Pulmonary artery endothelial cell (primary cell): ENCODE results near the gene GLP2R. TPM values are rescaled to one million over a fixed set of nuclear protein-coding genes. Genes with fewer than 3 reads are reported as not detected.
"Not testable (repeated sequence)": the region's sequence is repeated elsewhere in the genome, so short reads cannot be mapped to it uniquely, and the experiment has no call there.

Experiments used
- DNase-seq: peaks from one replicate; pipeline ENCODE4 v3.0.0-alpha.2; 2011; ENCODE audit warnings: low read depth, low spot score
- total RNA-seq: library from RNA; depleted of rRNA; stranded (reverse); fragments of >200 nt; gene quantifications from 2 replicates; pipeline ENCODE4 v1.2.3, GENCODE V29; 2014

The GLP2R gene
- total RNA-seq, 1 donor from 2014 or later: not detected

DNA sequence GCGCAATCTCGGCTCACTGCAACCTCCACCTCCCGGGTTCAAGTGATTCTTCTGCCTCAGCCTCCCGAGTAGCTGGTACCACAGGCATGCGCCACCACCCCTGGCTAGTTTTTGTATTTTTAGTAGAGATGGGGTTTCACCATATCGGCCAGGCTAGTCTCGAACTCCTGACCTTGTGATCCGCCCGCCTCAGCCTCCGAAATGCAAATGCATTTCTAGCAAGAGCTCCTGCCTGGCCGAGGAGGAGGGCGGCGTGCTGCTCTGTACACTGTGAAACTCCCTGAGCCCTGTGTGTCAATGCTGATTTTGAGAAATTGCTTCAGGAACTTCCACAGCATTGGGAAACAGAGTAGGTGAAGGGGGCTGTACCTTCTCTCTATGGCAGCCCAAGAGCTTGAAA, 95.5 kb downstream of the GLP2R start:
- DNase-seq: not testable (repeated sequence)

DNA sequence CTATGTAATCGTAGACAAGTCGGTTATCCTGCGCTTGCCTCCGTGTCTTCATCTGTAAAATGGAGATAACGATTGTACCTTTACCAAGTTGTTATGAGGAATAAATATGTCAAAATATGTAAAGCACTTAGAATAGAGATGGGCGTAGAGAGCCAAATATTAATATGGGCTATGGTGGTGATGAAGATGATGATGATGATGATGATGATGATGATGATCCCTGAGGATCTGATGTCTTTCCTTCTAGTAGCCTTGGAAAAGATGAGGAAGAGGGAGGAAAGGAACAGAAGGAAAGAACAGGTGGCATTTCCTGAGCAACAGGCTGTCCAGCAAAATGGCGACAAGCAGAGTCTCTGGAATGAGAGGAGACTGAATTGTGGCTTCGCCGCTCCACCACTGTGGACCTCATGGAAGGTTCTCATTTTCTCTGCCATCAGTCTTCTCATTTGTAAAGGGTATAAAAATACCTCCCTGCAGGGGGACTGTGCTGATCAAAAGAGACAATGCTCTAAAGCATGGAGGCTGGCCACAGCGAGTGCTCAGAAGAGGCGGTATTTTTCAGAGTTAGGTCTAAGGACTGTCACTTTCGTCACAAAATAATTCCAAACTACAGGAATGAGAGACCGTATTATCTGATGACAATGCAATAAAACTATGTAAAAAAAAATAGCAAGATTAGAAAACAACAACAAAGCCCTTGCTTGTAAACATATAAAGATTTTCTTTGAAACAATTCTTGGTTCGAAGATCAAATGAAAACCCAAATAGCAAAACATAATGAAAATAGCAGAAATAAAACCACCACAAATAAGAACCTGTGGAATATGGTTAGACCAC, 96.5 kb downstream of the GLP2R start:
- no peak for DNase-seq

GRCh38 chr17:9924735-9925191, 99.0 kb downstream of the GLP2R start:
- no peak for DNase-seq

GRCh38 chr17:9925457-9925856, 99.7 kb downstream of the GLP2R start:
- DNase-seq: no peak

DNA sequence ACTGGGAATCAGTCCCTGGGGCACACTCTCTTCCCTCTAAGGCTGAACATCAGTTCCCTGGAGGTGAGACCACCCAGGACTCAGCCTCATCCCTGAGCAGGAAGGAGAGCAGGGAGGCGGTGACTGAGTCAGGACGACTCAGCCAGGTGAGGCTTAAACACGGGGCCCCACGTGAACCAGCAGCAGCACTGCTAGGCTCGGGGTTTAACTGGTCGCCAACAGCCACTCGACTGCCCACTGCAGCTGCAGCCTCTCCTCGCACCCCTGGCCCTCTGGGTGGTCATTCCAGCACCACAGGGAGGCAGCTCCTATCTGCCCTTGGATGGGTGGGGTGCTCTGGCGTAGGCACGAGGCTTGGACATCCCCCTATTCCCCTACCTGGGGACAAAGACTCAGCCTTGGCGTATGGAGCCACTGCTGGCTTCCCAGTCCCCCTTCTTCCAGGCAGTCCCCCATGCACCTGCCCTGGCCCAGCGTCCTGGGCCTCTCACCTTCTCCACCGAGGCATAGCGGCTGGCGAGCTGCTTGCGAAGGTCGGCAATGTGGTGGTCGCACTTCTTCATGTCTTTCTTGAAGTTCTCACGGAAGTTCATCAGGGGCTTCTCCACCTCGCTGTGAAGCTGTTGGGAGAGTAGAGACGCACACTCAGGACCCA, 100.6 kb downstream of the GLP2R start:
- DNase-seq: no peak

GRCh38 chr17:9928601-9929333, 103.0 kb downstream of the GLP2R start:
- no peak for DNase-seq

DNA sequence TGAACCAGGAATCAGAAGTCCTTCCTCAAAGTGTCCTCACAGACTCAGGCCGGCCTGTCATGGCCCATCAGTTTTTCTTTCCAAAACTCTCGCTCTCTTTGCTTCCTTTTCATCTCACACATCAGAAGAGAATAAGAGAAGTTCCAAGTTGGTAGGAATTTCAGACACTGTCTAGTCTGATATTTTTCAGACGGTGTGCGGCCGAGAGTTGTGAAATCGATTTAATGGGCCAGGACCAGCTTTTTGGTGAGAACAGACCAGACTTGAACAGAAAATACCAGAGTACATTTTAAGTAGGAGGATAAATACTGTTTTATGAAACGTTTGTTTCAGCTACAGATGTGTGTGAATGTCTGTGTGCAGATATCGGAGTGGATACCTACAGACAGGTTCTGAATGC, 104.1 kb downstream of the GLP2R start:
- no peak for DNase-seq

DNA sequence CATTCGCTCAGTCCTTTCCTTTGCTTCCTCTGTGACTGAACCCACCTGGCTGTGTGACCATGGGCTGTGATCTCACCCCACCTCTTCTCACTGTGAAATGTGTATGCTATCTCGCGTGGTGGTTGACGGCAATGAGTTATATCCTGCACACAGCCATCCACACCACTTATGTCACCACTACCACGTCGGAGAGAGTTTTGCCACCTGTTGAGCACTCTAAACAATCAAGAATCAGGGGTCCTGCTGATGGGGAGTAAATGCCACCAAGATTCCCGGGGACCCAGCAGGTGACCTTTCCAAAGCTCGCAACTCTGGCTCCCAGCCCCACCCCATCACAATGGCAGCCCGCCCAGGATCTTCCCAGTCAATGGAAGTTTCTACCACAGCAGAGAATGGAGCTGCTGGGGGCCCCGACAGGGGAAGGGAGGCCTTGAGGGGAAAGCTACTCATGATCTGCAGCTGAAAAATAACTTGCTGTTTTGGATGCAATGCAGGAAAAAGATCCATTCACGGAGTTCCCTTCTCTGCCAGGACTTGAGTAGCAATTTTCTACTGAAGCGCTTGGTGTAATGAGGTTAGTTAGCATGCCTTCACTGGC, 105.5 kb downstream of the GLP2R start:
- DNase-seq: no peak

DNA sequence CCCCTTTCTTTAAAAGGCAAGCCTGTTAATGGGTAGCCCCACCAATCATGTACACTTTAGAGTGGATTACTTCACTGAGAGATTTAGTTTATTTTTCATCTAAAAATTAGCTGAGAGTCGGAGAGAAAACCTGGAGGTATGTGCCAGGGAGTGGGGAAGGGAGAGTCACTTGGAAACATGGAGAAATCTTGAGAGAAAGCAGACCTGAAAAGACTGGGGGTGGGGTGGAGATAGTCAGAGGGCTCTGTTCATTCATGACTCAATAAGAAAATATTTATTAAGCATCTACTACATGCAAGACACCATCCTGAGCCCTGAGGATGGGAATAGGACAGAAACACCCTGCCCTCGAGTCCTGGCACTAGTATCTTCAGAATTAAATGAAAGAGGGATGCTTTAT, 106.8 kb downstream of the GLP2R start:
- no peak for DNase-seq

- no peak for DNase-seq
Measured at GRCh38 chr17:9934331-9934730, 108.6 kb downstream of the GLP2R start.

DNA sequence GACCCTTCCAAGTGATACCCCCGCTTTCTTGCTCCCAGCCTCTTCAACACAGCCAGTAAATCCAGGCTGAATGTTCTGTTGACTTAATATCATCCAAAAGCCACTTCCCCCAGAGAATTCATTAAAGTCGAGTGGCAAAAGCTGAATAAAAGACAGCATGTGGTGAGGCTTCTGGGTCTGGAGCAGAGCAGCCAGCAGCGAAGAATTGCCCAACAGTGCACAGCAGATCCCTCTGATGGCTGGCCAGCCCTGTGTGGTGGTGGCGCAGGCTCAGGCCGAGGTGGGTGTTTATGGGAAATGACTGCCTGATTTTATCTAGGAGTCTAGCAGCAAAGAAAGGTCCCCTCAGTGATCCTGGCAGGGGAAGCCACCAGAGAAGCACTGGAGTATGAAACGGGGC, 109.7 kb downstream of the GLP2R start:
- no peak for DNase-seq

DNA sequence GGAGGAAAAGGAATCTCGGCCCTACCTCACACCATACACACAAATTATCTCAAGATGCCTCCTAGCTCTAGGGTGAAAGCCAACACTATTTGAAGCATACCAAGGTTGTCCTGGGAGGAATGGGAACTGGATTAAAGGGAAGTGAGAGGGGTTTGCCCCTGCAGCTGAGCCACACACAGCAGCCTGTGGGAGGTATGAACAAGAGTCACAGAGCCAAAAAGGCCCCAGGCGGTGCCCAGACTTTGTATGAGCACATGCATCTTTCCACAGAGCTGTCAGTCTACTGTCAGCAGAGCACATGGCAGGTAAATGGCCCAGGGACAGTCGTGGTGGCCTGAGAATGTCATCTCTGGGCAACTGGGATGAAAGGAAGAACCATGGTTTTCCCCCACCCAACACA, 110.4 kb downstream of the GLP2R start:
- DNase-seq: no peak

DNA sequence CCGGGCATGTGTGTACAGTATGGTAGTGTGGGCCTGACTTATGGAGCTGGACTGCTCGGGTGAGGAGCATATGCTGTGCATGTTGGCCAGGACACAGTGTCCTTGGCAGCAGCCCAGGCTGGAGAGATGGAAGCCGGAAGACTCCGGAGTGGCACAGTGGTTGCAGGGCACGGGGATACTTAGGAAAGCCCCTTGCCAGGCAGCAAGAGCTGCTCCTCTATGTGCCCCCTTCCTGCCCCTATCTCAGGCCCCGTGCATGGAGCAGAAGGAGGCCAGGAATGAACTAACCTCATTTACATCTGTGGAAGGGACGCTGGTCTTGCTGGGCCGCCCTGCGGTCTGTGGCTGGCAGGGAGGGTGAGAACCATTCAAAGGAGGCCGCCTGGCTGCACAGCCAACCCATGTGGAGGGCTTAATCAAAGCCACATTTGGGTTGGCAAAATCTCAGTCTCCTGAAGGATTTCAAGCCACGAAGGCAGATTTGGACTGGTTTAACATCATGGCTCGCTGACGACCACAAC, 111.6 kb downstream of the GLP2R start:
- no peak for DNase-seq

- DNase-seq: no peak
Measured at GRCh38 chr17:9937901-9938300, 112.2 kb downstream of the GLP2R start.

- no peak for DNase-seq
Measured at GRCh38 chr17:9938764-9939163, 113.0 kb downstream of the GLP2R start.

- no peak for DNase-seq
Measured at GRCh38 chr17:9940841-9941240, 115.1 kb downstream of the GLP2R start.

- no peak for DNase-seq
Measured at GRCh38 chr17:9941305-9941704, 115.6 kb downstream of the GLP2R start.
